Measurements from ENCODE around the gene MRPL20.
A peak's percentile ranks its signal among the peaks of the same experiment; 100 is the strongest.
"Not testable (repeated sequence)": the region's sequence is repeated elsewhere in the genome, so short reads cannot be mapped to it uniquely, and the experiment has no call there.

Gene MRPL20
- 20.7 to 67.2 (median 33.2) reads per million in 17 experiments for total RNA-seq

- DNase-seq: peak; percentile 95 to 98 (median 97)
Observed at GRCh38 chr1:1406821-1407635, at the start of gene MRPL20. TSS of gene MRPL20 (minus strand) at chr1:1407293. CDS start at chr1:1407217, 76 bp downstream.

GRCh38 chr1:1456683-1457255 is 49.7 kb upstream of the MRPL20 start:
- DNase-seq: not testable (repeated sequence)

GRCh38 chr1:1455934-1456333 is 48.8 kb upstream of the MRPL20 start:
- not testable (repeated sequence) for DNase-seq

GRCh38 chr1:1455366-1455884 is 48.3 kb upstream of the MRPL20 start:
- no peak for DNase-seq

GRCh38 chr1:1454286-1455056 is 47.4 kb upstream of the MRPL20 start:
- DNase-seq: not testable (repeated sequence)

GRCh38 chr1:1452882-1453281 is 45.8 kb upstream of the MRPL20 start:
- no peak for DNase-seq

GRCh38 chr1:1452365-1452739 is 45.3 kb upstream of the MRPL20 start:
- DNase-seq: not testable (repeated sequence)

- no peak for DNase-seq
Observed at GRCh38 chr1:1451696-1452364, 44.7 kb upstream of the MRPL20 start.

GRCh38 chr1:1450616-1451015 is 43.5 kb upstream of the MRPL20 start:
- DNase-seq: not testable (repeated sequence)

GRCh38 chr1:1449099-1449739 is 42.1 kb upstream of the MRPL20 start, which contains the start of gene ATAD3C:
TSS of gene ATAD3C (plus strand) at chr1:1449689. CDS start at chr1:1450684, 995 bp downstream.
- DNase-seq: no peak

- DNase-seq: not testable (repeated sequence)
Observed at GRCh38 chr1:1446631-1447030, 39.5 kb upstream of the MRPL20 start.

- no peak for DNase-seq
Observed at GRCh38 chr1:1442069-1442770, 35.1 kb upstream of the MRPL20 start.

- DNase-seq: peak; percentile 64 to 85 (median 72)
Observed at GRCh38 chr1:1441002-1441888, 34.2 kb upstream of the MRPL20 start.

GRCh38 chr1:1440262-1441001 is 33.3 kb upstream of the MRPL20 start:
- DNase-seq: no peak

GRCh38 chr1:1439546-1440261 is 32.6 kb upstream of the MRPL20 start:
- no peak for DNase-seq

- DNase-seq: no peak
Observed at GRCh38 chr1:1438531-1439381, 31.7 kb upstream of the MRPL20 start.

- peak; percentile 34 to 68 (median 54) for DNase-seq
Observed at GRCh38 chr1:1437904-1438376, 30.8 kb upstream of the MRPL20 start.
